GM15510 (cell line): ENCODE results near the gene IFFO2.

Source experiments
- POLR2A ChIP-seq: IDR thresholded peaks from 3 replicates; pipeline ENCODE4 v1.6.1; 2011; ENCODE audit warnings: borderline replicate concordance; ENCODE audit not compliant: insufficient read length; ENCODE audit errors: extremely low read depth

The IFFO2 gene

GRCh38 chr1:18907917-18908845 lies 48.3 kb downstream of the IFFO2 start:
- no peak for TF ChIP-seq POLR2A

DNA sequence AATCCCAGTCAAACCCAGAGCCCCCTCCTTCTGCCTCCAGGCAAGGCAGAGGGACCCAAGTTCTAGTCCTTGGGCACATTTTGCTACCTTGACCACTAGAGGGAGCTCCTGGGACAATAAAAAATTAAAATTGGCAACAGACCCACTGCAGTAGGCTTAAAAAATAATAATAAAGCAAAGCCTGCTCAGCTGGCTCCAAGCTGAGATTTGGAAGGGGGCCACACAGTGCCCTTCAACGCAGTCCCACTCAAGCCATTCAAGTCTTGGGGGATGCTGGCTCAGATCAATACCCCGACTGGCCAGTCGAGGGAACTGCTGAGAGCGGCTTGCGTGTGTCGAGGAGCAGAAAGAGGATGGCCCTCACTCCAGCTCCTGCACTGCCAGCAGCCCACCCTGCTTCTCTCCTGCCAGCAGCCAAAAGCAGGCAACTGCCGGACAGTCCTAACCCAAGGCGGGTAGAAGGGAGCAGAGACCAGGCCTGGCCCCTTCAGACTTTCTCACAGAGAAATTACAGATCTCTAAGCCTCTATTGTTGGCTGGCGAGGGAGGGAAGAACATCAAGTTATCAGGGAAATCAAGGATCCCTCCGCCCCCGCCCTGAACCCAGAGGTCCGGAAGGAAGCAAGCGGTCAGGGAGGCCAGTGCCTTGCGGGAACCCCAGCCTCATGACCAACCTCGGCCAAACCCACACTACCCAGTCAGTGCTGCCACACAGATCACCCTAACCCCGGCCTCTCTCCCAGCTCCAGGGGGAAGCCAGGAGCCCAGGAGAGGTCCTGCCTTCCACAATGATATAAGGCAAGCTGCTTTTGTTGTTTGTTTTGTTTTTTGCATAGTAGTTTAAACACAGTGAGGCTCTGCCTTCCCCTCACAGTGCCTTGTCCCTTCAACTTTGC lies 49.2 kb downstream of the IFFO2 start:
- TF ChIP-seq POLR2A = no peak

DNA sequence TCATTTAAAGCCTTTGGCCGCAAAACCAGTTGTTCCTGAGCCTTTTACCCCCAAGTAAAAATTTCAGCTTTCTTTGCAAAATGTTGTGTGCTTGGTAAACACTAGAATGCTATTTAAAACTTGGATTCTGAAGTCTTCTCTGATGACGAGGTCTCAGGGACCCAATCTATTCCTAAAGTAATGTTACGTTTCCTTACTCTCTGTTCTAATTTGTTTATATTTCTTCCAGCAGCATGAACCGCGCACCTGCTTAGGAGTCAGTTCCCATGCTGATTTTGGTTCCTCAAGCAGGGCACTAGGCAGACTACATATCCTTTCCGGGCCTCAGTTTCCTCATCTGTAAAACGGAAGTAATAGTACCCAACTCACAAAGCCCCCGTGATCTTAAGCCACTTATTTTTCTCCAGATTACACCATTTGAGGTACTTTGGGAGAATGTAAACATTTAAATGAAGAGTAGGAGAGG lies 53.2 kb downstream of the IFFO2 start:
- no peak for TF ChIP-seq POLR2A

DNA sequence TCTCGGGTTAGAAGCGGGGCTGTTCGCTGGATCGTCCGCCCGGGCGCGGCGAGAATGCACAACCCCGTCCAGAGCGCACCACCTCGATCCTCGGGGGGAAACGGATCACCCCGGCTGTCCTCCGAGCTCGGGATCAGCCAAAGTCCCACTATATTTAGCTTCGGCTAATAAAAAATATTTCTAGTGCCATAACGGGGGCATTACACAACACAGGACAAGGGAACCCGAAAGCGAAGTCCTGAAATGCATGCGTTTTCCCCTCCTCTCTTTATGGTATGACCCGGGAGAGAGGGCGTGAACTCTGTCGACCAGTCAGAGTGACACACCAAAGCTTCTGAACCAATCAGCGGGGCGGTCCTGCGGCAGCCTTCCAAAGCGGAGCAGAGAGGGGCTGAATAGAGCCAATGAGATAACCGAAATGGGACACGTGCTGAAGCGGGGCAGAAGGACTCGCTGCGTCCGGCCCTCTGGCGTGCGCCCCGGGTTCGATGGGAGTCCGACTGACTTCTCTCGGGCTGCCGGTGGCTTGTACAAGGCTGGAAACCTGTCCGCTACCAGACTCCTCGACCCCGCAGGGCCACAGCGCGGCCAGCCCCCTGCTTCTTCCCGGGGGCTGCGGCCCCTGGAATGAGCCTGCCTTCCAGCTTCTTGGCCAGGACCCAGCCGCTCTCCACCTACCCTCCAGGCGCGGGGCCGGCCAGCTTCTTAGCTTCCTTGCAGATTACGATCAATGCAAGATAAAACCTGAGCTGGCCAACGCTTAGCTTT lies 53.8 kb downstream of the IFFO2 start, which contains the start of gene ALDH4A1:
Gene ALDH4A1, minus strand, starts transcription at position 33 of the 768 bp plus-strand sequence. Its CDS starts 32 bp downstream, at position 1.
- TF ChIP-seq POLR2A = peak; percentile 65

- peak; percentile 66 for TF ChIP-seq POLR2A
These were observed 54.4 kb downstream of the IFFO2 start for GRCh38 chr1:18901952-18902522.

DNA sequence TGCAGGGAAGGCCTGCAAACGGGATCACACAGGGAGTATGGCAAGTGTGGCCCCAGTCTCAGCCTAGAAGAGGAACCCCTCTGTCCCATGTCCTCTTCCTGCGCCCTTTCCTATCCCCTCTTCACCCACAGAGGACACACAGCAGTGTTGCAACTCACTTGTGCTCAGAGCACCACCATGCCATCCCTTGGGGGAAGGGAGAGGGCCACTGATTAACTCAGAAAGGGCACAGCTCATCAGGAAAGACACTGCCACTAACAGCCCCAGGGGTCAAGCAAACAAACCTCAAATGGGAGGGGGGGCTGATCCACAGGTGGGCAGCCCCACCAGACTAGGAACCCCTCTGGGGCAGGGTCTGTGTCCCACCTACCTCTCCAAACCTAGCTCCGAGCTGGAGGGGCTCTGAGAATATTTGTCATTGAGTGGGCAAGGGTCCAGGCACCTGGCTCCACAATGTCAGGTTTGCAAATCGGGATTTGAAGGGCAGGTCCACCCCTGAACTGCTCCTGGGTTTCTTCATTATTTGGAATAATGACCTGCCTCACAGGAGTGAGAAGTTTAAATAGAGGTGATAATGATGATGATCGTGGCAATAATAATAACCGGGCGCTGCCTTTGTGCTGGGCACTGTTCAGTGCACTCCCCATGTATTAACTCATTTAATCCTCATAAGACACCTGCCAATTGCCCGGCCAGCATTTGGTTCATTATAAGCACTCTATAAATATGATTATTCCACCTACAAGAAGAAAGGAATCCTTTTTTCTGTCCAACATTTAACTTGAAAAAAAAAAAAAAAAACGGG lies 55.1 kb downstream of the IFFO2 start:
- no peak for TF ChIP-seq POLR2A

GRCh38 chr1:18900303-18900841 lies 56.1 kb downstream of the IFFO2 start:
- no peak for TF ChIP-seq POLR2A

DNA sequence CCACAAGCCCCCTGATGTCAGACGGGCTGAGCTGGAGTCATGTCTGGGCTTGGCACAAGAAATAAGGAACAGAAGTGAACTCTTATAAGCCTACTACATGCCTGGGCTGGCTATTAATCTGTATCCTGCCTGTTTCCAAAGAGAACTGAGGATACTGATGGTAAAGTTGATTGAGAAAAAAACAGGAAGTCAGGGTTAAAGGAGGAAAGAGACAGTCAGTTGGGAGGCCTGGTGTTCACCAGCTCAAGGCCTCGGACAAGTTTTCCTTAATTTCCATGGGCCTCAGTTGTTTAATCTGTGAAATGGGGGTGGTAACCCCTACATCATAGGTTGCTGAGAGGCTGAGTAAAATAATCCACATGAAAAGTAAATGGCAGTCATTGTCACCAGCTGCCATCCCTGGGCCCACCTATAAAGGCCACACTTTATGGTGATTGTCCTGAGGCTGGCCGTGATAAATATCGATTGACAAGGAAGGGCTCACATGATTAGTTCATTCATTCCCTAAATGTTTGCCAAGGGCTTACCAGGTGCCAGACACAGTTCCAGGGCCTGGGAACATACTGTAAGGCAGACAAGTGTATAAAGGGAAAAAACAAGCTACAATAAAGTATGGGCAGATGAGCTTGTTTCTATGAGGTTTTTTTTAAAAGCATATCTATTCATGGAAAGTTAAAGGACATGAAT lies 57.0 kb downstream of the IFFO2 start:
- TF ChIP-seq POLR2A = no peak

DNA sequence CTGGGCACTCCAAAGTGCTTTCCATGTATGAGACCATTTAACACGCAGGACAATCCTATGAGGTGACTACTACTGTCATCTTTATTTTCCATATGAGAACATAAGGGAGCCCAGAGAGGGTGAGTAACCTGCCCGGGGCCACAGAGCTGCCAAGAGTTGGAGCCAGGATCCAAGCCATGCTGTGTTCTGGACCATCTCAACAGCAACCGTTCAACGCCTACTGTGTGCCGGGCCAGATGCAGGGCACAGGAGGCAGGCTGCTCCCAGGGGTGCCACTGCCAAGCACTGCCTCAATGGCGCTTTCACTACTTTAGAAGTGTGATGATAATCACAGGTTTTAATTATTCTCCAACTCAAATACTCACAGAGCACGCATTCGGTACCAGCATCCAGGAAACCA lies 57.9 kb downstream of the IFFO2 start:
- TF ChIP-seq POLR2A = no peak

GRCh38 chr1:18895317-18895716 lies 61.2 kb downstream of the IFFO2 start:
- TF ChIP-seq POLR2A = no peak

DNA sequence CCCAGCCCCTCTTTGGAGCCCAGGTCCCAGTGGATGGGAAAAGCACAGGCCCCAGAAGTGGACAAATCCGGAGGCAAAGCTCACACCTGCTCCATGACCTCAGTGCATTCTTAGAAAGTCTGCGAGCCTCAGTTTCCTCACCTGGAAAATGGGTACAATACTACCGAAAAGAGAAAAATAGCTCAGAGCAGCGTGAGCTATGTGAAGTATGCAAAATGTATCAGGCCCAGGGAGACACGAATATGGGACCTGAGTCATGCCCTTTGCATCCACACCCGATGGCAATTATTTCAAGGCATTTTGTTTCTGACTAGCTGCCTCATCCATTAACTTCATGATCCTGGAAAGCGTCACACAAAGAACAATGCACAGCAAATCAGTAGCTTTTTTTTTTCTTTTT lies 63.4 kb downstream of the IFFO2 start:
- no peak for TF ChIP-seq POLR2A

DNA sequence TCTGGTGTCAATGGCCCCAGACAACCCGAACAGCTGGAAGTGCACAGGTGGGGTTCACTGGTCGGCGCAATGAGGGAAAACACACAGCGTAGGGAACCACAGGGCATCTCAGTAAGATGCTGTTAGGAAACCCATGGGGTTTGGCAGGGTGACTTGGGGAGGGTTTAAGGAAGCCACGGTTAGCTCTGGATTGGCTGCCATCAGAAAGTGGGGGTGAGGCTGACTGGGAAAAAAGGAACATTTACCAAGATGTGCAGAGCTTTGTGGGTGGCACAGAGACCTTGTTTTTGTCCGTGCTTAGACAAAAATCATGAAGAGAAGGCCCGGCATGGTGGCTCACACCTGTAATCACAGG lies 65.1 kb downstream of the IFFO2 start:
- no peak for TF ChIP-seq POLR2A
